ENCODE results near the gene CLCN6.

The CLCN6 gene

GRCh38 chr1:11805422-11806306 is at the start of gene CLCN6, which contains the start of gene MTHFR:
Gene CLCN6 (plus strand): TSS chr1:11806191. CDS start chr1:11806263, 72 bp downstream.
Gene MTHFR (minus strand): TSS chr1:11805964. CDS start chr1:11803116, 2,848 bp downstream.
- peak; percentile 99 for DNase-seq (ENCODE audit: low read depth)

- DNase-seq (ENCODE audit: low read depth): no peak
Observed at GRCh38 chr1:11757047-11757446, 48.9 kb upstream of the CLCN6 start.

- no peak for DNase-seq (ENCODE audit: low read depth)
Observed at GRCh38 chr1:11759791-11760190, 46.2 kb upstream of the CLCN6 start.

DNA sequence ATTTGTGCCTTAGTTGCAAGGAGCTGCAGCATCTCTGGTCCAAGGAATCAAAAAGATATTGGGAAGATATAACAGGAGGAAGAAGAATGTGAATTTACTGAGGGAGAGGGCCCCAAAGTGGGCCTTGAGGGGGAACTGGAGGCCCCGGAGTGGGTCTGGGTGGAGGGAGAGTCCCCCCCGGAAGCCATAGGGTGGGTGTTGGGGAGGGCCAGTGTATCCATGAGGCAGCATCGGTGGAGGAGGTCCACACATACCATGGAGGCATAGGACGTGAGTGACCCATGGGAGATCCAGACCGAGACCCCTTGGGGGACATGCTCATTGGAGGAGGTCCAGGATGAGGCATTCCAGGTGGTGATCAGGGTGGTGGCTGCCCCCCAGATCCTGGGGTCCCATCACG is 44.7 kb upstream of the CLCN6 start:
- no peak for DNase-seq (ENCODE audit: low read depth)

DNA sequence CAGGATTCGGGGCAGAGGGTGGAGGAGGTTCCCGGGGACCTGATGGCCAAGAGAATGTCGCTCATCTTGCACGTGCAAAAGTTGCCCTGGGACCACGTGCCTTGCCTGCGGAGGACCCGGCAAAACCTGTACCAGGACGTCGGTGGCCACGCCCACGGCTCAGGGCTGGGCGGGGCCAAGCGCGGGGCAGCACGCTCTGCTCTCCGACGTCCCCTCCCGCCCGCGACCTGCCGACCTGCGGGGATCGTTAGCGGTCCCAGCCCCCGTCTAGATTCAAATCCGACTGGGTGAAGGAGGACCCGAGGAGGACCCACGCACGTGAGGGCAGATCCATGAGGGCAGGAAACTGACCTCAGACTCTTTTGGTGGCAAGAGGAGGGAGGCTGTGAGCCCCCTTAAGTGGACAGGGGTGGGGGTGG is 44.0 kb upstream of the CLCN6 start, which contains the start of gene C1orf167:
Gene C1orf167, plus strand, starts transcription at position 206 of the 419 bp plus-strand sequence. CDS start 2,208 bp downstream, outside the sequence.
- no peak for DNase-seq (ENCODE audit: low read depth)

- no peak for DNase-seq (ENCODE audit: low read depth)
Observed at GRCh38 chr1:11764115-11764514, 41.9 kb upstream of the CLCN6 start.

- no peak for DNase-seq (ENCODE audit: low read depth)
Observed at GRCh38 chr1:11764519-11764918, 41.5 kb upstream of the CLCN6 start.

DNA sequence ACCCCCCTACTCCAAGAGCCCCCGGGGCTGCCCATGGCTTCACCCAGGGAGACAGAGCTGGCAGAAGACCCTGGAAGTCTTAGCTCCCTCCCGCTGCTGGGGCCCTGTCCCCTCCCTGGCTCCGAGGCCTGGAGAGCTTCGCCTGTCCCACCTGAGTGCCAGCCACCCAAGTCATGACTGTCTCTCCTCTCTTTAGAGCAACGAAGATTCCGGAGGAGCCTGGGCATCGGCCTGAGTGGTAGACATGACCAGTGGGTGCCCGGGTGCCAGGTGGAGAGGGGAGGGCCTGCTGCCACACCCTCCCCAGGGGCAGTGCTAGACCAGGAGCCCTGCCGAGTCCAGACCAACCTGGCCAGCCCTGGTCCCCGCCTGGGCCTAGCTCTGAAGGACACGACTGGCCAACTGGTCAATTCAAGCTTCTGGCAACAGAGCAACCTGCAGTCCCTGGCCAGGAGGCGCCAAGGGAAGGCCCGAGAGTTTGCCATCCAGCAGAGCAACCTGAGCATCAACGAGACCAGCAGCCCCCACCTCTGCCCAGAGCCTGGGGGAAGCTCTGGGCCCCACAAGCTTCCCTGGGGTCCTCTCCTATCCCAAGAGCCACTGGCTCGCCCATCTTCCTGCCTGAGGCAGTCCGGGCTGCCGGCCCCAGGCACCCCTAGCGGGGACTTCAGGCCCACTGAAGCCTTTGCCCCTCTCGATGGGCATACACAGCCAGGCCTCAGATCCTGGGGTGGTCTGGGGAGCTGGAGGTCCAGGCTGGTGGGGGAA is 40.1 kb upstream of the CLCN6 start:
- DNase-seq (ENCODE audit: low read depth): no peak

- DNase-seq (ENCODE audit: low read depth): no peak
Observed at GRCh38 chr1:11766429-11766776, 39.6 kb upstream of the CLCN6 start.

- no peak for DNase-seq (ENCODE audit: low read depth)
Observed at GRCh38 chr1:11767922-11768704, 37.9 kb upstream of the CLCN6 start.

DNA sequence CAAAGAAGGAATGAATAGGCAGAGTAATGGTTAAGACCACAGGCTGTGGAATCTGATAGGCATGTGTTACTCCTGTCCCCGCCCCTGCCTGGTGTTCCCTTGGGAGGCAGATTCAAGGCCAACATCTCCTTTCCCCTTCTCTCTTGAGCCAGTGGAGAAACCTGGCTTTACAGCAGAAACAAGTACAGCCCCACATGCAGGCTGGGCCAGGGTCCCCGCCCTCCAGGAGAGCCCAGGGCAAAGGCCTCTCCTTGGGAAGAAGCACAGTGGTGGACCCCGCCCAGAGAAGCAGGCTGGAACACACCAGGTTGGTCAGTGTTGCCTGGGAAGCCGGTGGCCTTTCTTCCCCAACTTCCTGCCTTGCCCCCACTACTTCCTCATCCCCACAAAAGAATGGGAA is 37.2 kb upstream of the CLCN6 start:
- peak; percentile 16 for DNase-seq (ENCODE audit: low read depth)

DNA sequence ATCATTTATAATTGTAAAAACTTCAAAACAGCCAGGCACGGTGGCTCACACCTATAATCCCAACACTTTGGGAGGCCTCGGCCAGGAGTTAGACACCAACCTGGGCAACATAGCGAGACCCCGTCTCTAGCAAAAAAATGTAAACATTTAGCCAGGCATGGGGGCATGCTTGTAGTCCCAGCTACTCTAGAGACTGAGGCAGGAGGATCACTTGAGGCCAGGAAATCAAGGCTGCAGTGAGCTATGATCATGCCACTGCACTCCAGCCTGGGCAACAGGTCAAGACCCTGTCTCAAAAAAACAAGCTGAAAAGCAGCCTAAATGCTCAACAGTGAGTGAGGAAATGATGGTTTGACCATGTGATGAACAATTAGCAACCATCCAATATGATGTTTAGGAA is 36.7 kb upstream of the CLCN6 start:
- no peak for DNase-seq (ENCODE audit: low read depth)

- DNase-seq (ENCODE audit: low read depth): no peak
Observed at GRCh38 chr1:11770011-11770410, 36.0 kb upstream of the CLCN6 start.

DNA sequence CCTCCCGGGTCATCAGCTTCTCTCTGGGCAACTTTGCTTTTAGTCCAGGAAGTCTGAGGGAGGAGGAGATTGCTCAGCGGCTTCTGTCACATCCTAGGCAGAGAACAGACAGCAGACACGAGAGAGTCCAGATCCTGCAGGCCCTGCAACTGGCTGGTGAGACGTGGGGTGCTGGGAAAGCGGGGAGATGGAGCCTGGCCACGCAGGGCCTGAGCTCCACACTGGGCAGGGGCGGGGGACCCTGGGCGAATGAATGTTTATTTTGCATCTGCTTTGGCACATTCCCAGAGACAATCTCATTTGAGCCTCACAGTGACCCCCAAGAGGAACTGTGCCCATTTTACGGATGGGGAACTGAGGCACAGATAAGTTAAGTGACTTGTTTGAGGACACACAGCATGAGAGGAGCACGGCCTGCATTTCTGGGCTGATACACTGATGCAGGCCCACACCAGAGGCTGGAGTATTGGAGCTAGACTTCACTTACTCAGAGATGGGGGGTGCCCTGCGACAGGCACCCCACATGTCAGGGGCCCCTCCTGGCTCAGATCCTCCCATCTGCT is 34.4 kb upstream of the CLCN6 start:
- DNase-seq (ENCODE audit: low read depth): no peak

DNA sequence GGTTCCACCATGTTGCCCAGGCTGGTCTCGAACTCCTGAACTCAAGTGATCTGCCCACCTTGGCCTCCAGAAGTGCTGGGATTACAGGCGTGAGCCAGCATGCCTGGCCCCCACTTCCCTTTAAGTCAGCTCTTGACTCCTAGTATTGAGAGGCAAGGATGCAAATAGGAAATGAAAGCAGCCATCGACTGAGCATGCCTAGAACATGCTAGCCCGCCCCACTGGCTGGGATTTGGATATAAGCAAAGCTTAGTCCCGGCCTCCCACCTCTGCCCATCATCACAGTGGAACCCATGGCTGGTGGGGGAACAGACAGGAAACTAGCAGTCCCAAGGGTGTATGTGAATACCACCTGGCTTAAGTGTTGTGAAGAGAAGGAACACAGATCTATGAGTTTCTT is 33.5 kb upstream of the CLCN6 start:
- DNase-seq (ENCODE audit: low read depth): no peak

DNA sequence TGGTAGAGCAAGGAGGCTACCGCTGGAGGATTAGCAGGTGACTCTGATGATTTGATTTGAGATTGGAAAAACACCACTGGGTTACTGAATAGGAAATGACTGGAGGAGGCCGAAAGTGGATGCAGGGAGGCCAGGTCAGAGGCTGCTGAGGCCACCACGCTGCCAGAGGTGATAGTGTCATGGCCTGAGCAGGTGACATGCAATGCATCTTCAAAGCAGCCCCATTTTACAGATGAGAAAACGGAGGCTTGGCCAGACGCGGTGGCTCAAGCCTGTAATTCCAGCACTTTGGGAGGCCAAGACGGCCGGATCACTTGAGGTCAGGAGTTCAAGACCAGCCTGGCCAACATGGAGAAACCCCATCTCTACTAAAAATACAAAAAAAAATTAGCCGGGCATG is 31.2 kb upstream of the CLCN6 start:
- no peak for DNase-seq (ENCODE audit: low read depth)

- DNase-seq (ENCODE audit: low read depth): no peak
Observed at GRCh38 chr1:11777658-11778322, 28.2 kb upstream of the CLCN6 start.

GRCh38 chr1:11778336-11778735 is 27.7 kb upstream of the CLCN6 start:
- DNase-seq (ENCODE audit: low read depth): no peak

GRCh38 chr1:11778844-11779623 is 27.0 kb upstream of the CLCN6 start:
- no peak for DNase-seq (ENCODE audit: low read depth)

GRCh38 chr1:11779715-11780379 is 26.1 kb upstream of the CLCN6 start:
- DNase-seq (ENCODE audit: low read depth): no peak

Data from EH (cell line).